OCI-LY3 (cell line): Measurements from ENCODE around the gene CFAP46.

Experiments used
- EZH2phosphoT487 ChIP-seq: fragments of 200-600 bp; shearing (Covaris generic); IDR thresholded peaks from 2 replicates; pipeline ENCODE4 v1.6.1; 2018; ENCODE audit warnings: antibody characterized with exemption, mixed run types, low read depth
- TF ChIP-seq, protein P1 (sequence below): fragments of 200-600, 300-600 bp; sonication (generic); IDR thresholded peaks from 2 replicates; pipeline ENCODE4 v1.5.1; 2014; ENCODE audit warnings: antibody characterized with exemption, low read length, low read depth

- TF ChIP-seq, protein P1, sequence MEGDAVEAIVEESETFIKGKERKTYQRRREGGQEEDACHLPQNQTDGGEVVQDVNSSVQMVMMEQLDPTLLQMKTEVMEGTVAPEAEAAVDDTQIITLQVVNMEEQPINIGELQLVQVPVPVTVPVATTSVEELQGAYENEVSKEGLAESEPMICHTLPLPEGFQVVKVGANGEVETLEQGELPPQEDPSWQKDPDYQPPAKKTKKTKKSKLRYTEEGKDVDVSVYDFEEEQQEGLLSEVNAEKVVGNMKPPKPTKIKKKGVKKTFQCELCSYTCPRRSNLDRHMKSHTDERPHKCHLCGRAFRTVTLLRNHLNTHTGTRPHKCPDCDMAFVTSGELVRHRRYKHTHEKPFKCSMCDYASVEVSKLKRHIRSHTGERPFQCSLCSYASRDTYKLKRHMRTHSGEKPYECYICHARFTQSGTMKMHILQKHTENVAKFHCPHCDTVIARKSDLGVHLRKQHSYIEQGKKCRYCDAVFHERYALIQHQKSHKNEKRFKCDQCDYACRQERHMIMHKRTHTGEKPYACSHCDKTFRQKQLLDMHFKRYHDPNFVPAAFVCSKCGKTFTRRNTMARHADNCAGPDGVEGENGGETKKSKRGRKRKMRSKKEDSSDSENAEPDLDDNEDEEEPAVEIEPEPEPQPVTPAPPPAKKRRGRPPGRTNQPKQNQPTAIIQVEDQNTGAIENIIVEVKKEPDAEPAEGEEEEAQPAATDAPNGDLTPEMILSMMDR: no peak
- TF ChIP-seq EZH2phosphoT487: no peak
These were observed 34.3 kb downstream of the CFAP46 start for GRCh38 chr10:132907821-132908620.
